Activated naive CD8-positive, alpha-beta T cell treated with anti-CD3 and anti-CD28 coated beads, Interleukin-2, amount 10 ng/mL, durations not matched to agents 7 days and 5 days (primary cell): ENCODE measurements around the gene NHLRC2. TPM values are rescaled to one million over a fixed set of nuclear protein-coding genes. Genes with fewer than 3 reads are reported as not detected.
"Not testable (repeated sequence)": the region's sequence is repeated elsewhere in the genome, so short reads cannot be mapped to it uniquely, and the experiment has no call there.

Experiments
- ATAC-seq: fragments of 150-1000 bp; cut with Tn5 transposase; one replicate; pipeline ENCODE4 v1.10.0; 2021; ENCODE audit warnings: low read depth, moderate library complexity
- POLR2A ChIA-PET: fragments of 350-600 bp; sonication (Branson Sonifier 250); formaldehyde crosslinking; loops from one replicate; lab custom pipeline; 2021; ENCODE audit warnings: antibody characterized with exemption; lab: Charles Lee
- DNase-seq: peaks from one replicate; pipeline ENCODE4 v3.0.0; 2021
- H3K27ac Mint-ChIP-seq: one replicate; pipeline ENCODE4 v1.8.0; 2022; ENCODE audit warnings: mild to moderate bottlenecking, mixed read lengths
- H3K27me3 Mint-ChIP-seq: one replicate; pipeline ENCODE4 v1.8.0; 2022; ENCODE audit warnings: mild to moderate bottlenecking, moderate library complexity, mixed read lengths
- H3K36me3 Mint-ChIP-seq: one replicate; pipeline ENCODE4 v1.8.0; 2021; ENCODE audit warnings: mild to moderate bottlenecking, mixed read lengths
- H3K4me1 Mint-ChIP-seq: one replicate; pipeline ENCODE4 v1.8.0; 2021; ENCODE audit warnings: mixed read lengths
- H3K4me3 Mint-ChIP-seq: one replicate; pipeline ENCODE4 v1.8.0; 2022; ENCODE audit warnings: mild to moderate bottlenecking, moderate library complexity, mixed read lengths
- H3K9me3 Mint-ChIP-seq: one replicate; pipeline ENCODE4 v1.8.0; 2021; ENCODE audit warnings: mixed read lengths
- total RNA-seq, 2 experiments: library from RNA; stranded (reverse); gene quantifications; one replicate each; pipeline ENCODE4 v1.2.3, GENCODE V29; 2021

NHLRC2 gene, protein sequence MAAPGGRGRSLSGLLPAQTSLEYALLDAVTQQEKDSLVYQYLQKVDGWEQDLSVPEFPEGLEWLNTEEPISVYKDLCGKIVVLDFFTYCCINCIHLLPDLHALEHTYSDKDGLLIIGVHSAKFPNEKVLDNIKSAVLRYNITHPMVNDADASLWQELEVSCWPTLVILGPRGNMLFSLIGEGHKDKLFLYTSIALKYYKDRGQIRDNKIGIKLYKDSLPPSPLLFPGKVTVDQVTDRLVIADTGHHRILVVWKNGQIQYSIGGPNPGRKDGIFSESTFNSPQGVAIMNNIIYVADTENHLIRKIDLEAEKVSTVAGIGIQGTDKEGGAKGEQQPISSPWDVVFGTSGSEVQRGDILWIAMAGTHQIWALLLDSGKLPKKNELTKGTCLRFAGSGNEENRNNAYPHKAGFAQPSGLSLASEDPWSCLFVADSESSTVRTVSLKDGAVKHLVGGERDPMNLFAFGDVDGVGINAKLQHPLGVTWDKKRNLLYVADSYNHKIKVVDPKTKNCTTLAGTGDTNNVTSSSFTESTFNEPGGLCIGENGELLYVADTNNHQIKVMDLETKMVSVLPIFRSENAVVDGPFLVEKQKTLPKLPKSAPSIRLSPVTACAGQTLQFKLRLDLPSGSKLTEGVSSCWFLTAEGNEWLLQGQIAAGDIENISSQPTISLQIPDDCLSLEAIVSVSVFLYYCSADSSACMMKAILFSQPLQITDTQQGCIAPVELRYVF
- 10 to 100 TPM; 26.3 to 26.5 TPM for total RNA-seq

- DNase-seq, result peak; percentile 67
- POLR2A ChIA-PET, result interaction anchor here (0.7 to 1.6 kb wide), 3 partner anchors 9 to 175 kb away, joined by 3 to 4 read pairs (median 4); no protein-coding TSS in a partner anchor
- H3K4me3 Mint-ChIP-seq, result peak within 1 kb of the TSS; percentile 88
- peaks cover 22% of the 10 kb centered on the region for H3K36me3 Mint-ChIP-seq
- peak within 1 kb of the TSS; percentile 92 for H3K27ac Mint-ChIP-seq
- peaks cover 35% of the 10 kb centered on the region for H3K4me1 Mint-ChIP-seq
- peak; percentile 49 for ATAC-seq
- no peaks in the 10 kb centered on the region for H3K9me3 Mint-ChIP-seq
- H3K27me3 Mint-ChIP-seq, result no peaks in the 10 kb centered on the region
These were observed at the start of gene NHLRC2, which contains the start of gene DCLRE1A for GRCh38 chr10:113854013-113854760. Gene NHLRC2, plus strand, starts transcription at chr10:113854661. Its CDS starts 212 bp downstream, at chr10:113854873. Gene DCLRE1A, minus strand, starts transcription at chr10:113854082. Its CDS starts 900 bp downstream, at chr10:113853182.

DNA sequence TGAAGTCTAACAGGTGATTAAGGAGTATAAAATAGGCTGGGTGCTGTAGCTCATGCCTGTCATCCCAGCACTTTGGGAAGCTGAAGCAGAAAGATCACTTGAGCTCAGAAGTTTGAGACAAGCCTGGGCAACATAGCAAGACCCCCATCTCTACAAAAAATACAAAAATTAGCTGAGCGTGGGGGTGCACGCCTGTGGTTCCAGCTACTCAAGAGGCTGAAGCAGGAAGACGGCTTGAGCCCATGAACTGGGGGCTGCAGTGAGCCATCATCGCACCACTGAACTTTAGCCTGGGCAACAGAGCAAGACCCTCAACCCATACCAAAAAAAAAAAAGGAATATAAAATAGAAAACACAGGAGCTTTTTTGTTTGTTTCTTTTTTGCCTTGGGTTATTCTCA is 48.0 kb upstream of the NHLRC2 start:
- no peak overlapping the region for H3K4me3 Mint-ChIP-seq

DNA sequence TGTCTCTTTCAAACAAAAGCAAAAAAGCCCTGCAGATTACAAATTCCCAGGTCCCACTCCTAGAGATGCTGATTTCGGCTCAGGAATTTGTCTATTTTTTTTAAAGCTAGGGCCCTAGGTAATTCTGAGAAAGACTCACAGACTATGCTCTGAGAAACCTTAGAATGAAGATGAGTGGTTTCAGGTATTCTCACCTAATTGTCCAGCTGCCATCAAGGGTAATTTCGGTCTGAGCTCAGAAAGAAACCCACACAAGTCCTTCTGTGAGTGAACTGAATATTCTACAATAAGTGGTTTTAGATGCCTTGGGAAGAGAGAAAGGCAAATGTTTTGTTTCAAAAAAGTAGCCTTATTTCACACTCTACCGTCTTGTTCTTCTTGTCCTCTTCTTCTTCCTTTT is 46.3 kb upstream of the NHLRC2 start:
- H3K27me3 Mint-ChIP-seq, result peaks cover 52% of the 10 kb centered on the region
- DNase-seq, result no peak
- H3K36me3 Mint-ChIP-seq, result no peaks in the 10 kb centered on the region
- H3K27ac Mint-ChIP-seq, result no peak overlapping the region
- no peaks in the 10 kb centered on the region for H3K4me1 Mint-ChIP-seq
- H3K4me3 Mint-ChIP-seq, result no peak overlapping the region
- POLR2A ChIA-PET, result no interaction called here
- H3K9me3 Mint-ChIP-seq, result no peaks in the 10 kb centered on the region
- no peak for ATAC-seq

More for the DNA sequence above, 48.0 kb upstream of the NHLRC2 start:
- no peak for ATAC-seq
- Mint-ChIP-seq H3K9me3 (no peaks in the 10 kb centered on the region), H3K27ac (no peak overlapping the region), H3K4me1 (peaks cover 2% of the 10 kb centered on the region), H3K27me3 (peaks cover 47% of the 10 kb centered on the region), H3K36me3 (no peaks in the 10 kb centered on the region)
- POLR2A ChIA-PET, result no interaction called here
- no peak for DNase-seq

GRCh38 chr10:113814700-113815099 is 39.8 kb upstream of the NHLRC2 start:
- H3K36me3 Mint-ChIP-seq, H3K9me3 Mint-ChIP-seq, H3K4me3 Mint-ChIP-seq, DNase-seq, H3K27ac Mint-ChIP-seq, H3K4me1 Mint-ChIP-seq, ATAC-seq, POLR2A ChIA-PET: not testable (repeated sequence)
- H3K27me3 Mint-ChIP-seq, result peaks cover 22% of the 10 kb centered on the region

DNA sequence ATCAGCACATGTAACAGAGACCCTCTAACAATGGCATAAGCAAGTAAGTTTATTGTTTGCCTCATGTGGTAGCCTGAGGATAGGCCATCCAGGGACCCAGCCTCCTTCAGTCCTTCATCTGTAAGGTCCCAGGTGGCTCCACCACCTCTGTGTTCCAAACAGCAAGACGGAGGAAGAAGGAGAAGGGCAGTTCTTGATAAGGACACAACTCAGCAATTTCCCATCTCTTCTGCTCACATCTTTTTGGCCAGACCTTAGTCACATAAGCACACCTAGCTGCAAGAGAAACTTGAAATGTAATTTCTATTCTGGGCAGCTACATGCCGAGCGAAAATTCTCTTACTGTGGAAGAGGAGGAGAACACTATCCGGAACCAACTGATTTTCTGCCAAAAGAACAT is 34.5 kb upstream of the NHLRC2 start:
- POLR2A ChIA-PET, result no interaction called here
- Mint-ChIP-seq H3K4me3 (no peak overlapping the region), H3K36me3 (no peaks in the 10 kb centered on the region), H3K9me3 (no peaks in the 10 kb centered on the region), H3K27ac (no peak overlapping the region), H3K4me1 (no peaks in the 10 kb centered on the region), H3K27me3 (peaks cover 16% of the 10 kb centered on the region)
- ATAC-seq, result no peak
- DNase-seq, result no peak

- H3K27ac Mint-ChIP-seq, result no peak overlapping the region
- no peak overlapping the region for H3K4me3 Mint-ChIP-seq
- H3K4me1 Mint-ChIP-seq, result no peaks in the 10 kb centered on the region
- POLR2A ChIA-PET, result no interaction called here
- H3K36me3 Mint-ChIP-seq, result no peaks in the 10 kb centered on the region
- DNase-seq (no peak), ATAC-seq (no peak)
- H3K9me3 Mint-ChIP-seq, result no peaks in the 10 kb centered on the region
- H3K27me3 Mint-ChIP-seq, result peaks cover 16% of the 10 kb centered on the region
These were observed 34.0 kb upstream of the NHLRC2 start for GRCh38 chr10:113820507-113820906.

DNA sequence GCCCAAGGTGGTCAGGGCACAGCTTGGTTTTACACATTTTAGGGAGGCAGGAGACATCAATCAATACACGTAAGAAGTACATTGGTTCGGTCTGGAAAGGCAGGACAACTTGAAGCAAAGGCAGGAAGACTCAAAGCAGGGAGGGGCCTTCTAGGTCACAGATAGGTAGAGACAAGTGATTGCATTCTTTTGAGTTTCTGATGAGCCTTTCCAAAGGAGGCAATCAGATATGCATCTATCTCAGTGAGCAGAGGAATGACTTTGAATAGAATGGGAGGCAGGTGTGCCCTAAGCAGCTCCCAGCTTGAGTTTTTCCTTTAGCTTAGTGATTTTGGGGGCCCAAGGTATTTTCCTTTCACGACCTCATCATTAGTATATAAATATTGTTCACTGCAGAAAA is 33.2 kb upstream of the NHLRC2 start:
- ATAC-seq, result not testable (repeated sequence)

GRCh38 chr10:113822174-113822573 is 32.3 kb upstream of the NHLRC2 start:
- Mint-ChIP-seq H3K4me3 (no peak overlapping the region), H3K9me3 (no peaks in the 10 kb centered on the region), H3K4me1 (no peaks in the 10 kb centered on the region), H3K27me3 (peaks cover 16% of the 10 kb centered on the region), H3K27ac (no peak overlapping the region), H3K36me3 (no peaks in the 10 kb centered on the region)
- ATAC-seq (no peak), DNase-seq (no peak)
- POLR2A ChIA-PET, result no interaction called here

More for the DNA sequence above, 33.2 kb upstream of the NHLRC2 start:
- POLR2A ChIA-PET, H3K4me1 Mint-ChIP-seq, H3K4me3 Mint-ChIP-seq, H3K27ac Mint-ChIP-seq, H3K36me3 Mint-ChIP-seq, H3K9me3 Mint-ChIP-seq, DNase-seq: not testable (repeated sequence)
- H3K27me3 Mint-ChIP-seq, result peaks cover 16% of the 10 kb centered on the region

GRCh38 chr10:113823389-113823788 is 31.1 kb upstream of the NHLRC2 start:
- no peaks in the 10 kb centered on the region for H3K4me1 Mint-ChIP-seq
- POLR2A ChIA-PET, result no interaction called here
- no peaks in the 10 kb centered on the region for H3K36me3 Mint-ChIP-seq
- ATAC-seq (no peak), DNase-seq (no peak)
- no peak overlapping the region for H3K4me3 Mint-ChIP-seq
- no peaks in the 10 kb centered on the region for H3K9me3 Mint-ChIP-seq
- H3K27ac Mint-ChIP-seq, result no peak overlapping the region
- H3K27me3 Mint-ChIP-seq, result peaks cover 19% of the 10 kb centered on the region

DNA sequence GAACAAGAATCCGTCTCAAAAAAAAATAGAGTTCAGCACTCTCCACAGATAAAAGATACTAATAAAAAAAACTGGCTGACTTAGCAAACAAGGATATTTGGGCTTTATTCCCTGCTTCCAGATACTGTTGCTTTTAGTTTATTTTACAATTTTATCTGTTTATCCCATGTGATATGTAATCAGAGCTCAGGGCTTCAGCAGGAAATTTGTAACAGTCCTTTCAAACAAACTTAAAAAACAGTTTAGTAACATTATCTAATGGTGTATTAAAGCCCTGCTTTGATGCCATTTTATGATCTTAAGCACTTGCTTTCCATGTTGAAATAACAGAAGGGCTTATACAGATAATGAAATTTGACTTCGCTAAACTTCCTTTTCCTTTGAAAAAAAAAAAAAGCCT is 28.7 kb upstream of the NHLRC2 start:
- DNase-seq, result no peak
- no peaks in the 10 kb centered on the region for H3K36me3 Mint-ChIP-seq
- no peak overlapping the region for H3K4me3 Mint-ChIP-seq
- no peak for ATAC-seq
- POLR2A ChIA-PET, result no interaction called here
- H3K9me3 Mint-ChIP-seq, result no peaks in the 10 kb centered on the region
- no peaks in the 10 kb centered on the region for H3K4me1 Mint-ChIP-seq
- H3K27me3 Mint-ChIP-seq, result peaks cover 15% of the 10 kb centered on the region
- no peak overlapping the region for H3K27ac Mint-ChIP-seq

- H3K4me3 Mint-ChIP-seq, H3K4me1 Mint-ChIP-seq, DNase-seq, H3K9me3 Mint-ChIP-seq, H3K27ac Mint-ChIP-seq, ATAC-seq, POLR2A ChIA-PET, H3K36me3 Mint-ChIP-seq: not testable (repeated sequence)
- H3K27me3 Mint-ChIP-seq, result peaks cover 12% of the 10 kb centered on the region
These were observed 25.9 kb upstream of the NHLRC2 start for GRCh38 chr10:113828567-113828966.

GRCh38 chr10:113842171-113842570 is 12.3 kb upstream of the NHLRC2 start:
- H3K36me3 Mint-ChIP-seq, result peaks cover 24% of the 10 kb centered on the region
- DNase-seq, result no peak
- POLR2A ChIA-PET, result no interaction called here
- no peaks in the 10 kb centered on the region for H3K9me3 Mint-ChIP-seq
- peaks cover 4% of the 10 kb centered on the region for H3K4me1 Mint-ChIP-seq
- H3K4me3 Mint-ChIP-seq, result no peak overlapping the region
- no peak for ATAC-seq
- H3K27ac Mint-ChIP-seq, result no peak overlapping the region
- no peaks in the 10 kb centered on the region for H3K27me3 Mint-ChIP-seq

GRCh38 chr10:113843972-113844485 is 10.4 kb upstream of the NHLRC2 start:
- no peak overlapping the region for H3K4me3 Mint-ChIP-seq
- H3K27ac Mint-ChIP-seq, result no peak overlapping the region
- peaks cover 32% of the 10 kb centered on the region for H3K36me3 Mint-ChIP-seq
- H3K9me3 Mint-ChIP-seq, result no peaks in the 10 kb centered on the region
- no peak for DNase-seq
- no peak for ATAC-seq
- POLR2A ChIA-PET, result no interaction called here
- H3K4me1 Mint-ChIP-seq, result peaks cover 12% of the 10 kb centered on the region
- H3K27me3 Mint-ChIP-seq, result no peaks in the 10 kb centered on the region
